RWPE1 (cell line): Measurements from ENCODE around the gene CUEDC1.
A peak's percentile ranks its signal among the peaks of the same experiment; 100 is the strongest.

Source experiments
- CTCF ChIA-PET: fragments of 350-600 bp; sonication (Branson Sonifier 250); formaldehyde crosslinking; extraction: SDS; loops from one replicate; lab custom pipeline; 2021; lab: Yijun Ruan, JAX
- POLR2A ChIA-PET: fragments of 400-600 bp; formaldehyde crosslinking; extraction: SDS; loops from one replicate; lab custom pipeline; 2020; ENCODE audit warnings: antibody characterized with exemption; ENCODE audit not compliant: low non-redundant PET; lab: Yijun Ruan, JAX
- DNase-seq: peaks from one replicate; pipeline ENCODE4 v3.0.0; 2012; ENCODE audit warnings: low spot score
- H3K27ac ChIP-seq: fragments of 450-650 bp; 2 replicates; pipeline ENCODE4 v1.5.1; 2017
- CTCF ChIP-seq: fragments of 450-650 bp; conservative IDR thresholded peaks from 2 replicates; pipeline ENCODE4 v1.5.1; 2017; ENCODE audit warnings: low read depth, mild to moderate bottlenecking

Gene CUEDC1

GRCh38 chr17:57867126-57867525, 88.1 kb downstream of the CUEDC1 start:
- TF ChIP-seq CTCF: no peak
- no peak for DNase-seq
- ChIA-PET CTCF (interaction anchor here (0.5 to 2.0 kb wide), 3 partner anchors 8 to 23 kb away, joined by 3 to 9 read pairs (median 5); no protein-coding TSS in a partner anchor), POLR2A (no interaction called here)
- H3K27ac ChIP-seq: peak overlapping the region; percentile 97

- TF ChIP-seq CTCF: no peak
- peak overlapping the region; percentile 97 for H3K27ac ChIP-seq
- CTCF ChIA-PET: interaction anchor here (0.7 to 2.0 kb wide), 3 partner anchors 8 to 22 kb away, joined by 4 to 9 read pairs (median 5); no protein-coding TSS in a partner anchor
- POLR2A ChIA-PET: no interaction called here
- DNase-seq: no peak
These were observed 88.5 kb downstream of the CUEDC1 start for GRCh38 chr17:57866723-57867122.

- ChIA-PET POLR2A (no interaction called here), CTCF (interaction anchor here (0.7 to 1.3 kb wide), 2 partner anchors 9 to 23 kb away, joined by 4 to 5 read pairs; no protein-coding TSS in a partner anchor)
- DNase-seq: no peak
- H3K27ac ChIP-seq: peak overlapping the region; percentile 97
- TF ChIP-seq CTCF: no peak
These were observed 88.9 kb downstream of the CUEDC1 start for GRCh38 chr17:57866319-57866718.

- no peak for DNase-seq
- CTCF ChIA-PET: no interaction called here
- peak overlapping the region; percentile 97; the same call in 1 of the 2 replicates for H3K27ac ChIP-seq
- no peak for TF ChIP-seq CTCF
- POLR2A ChIA-PET: no interaction called here
These were observed 90.9 kb downstream of the CUEDC1 start for GRCh38 chr17:57864273-57864672.

- ChIA-PET POLR2A (interaction anchor here (0.6 kb wide), 2 partner anchors 12 to 24 kb away, joined by 3 to 8 read pairs; no protein-coding TSS in a partner anchor), CTCF (interaction anchor here (0.6 to 0.8 kb wide), 4 partner anchors 9 to 752 kb away, joined by 3 to 5 read pairs (median 4); no protein-coding TSS in a partner anchor)
- peak overlapping the region; percentile 79 for H3K27ac ChIP-seq
- TF ChIP-seq CTCF: no peak
- DNase-seq: no peak
These were observed 92.2 kb downstream of the CUEDC1 start for GRCh38 chr17:57862694-57863667.
